HT-29 (cell line): ENCODE measurements around the gene MRPS26. TPM values are rescaled to one million over a fixed set of nuclear protein-coding genes. Genes with fewer than 3 reads are reported as not detected.

Source experiments
- total RNA-seq: library from RNA; depleted of rRNA; stranded (reverse); fragments of >200 nt; shearing (Covaris generic); gene quantifications from 2 replicates; pipeline ENCODE4 v1.2.3, GENCODE V29; 2014; rRNA removed

The MRPS26 gene
- total RNA-seq, 1 experiment from 2014 or later = 150 TPM

Other genes with a start within 250 kb of the MRPS26 start
- not detected in 2 replicates for gene CPXM1, start 245.4 kb upstream of the MRPS26 start, total RNA-seq
- gene C20orf141, start 231.1 kb upstream of the MRPS26 start, total RNA-seq = not detected in 2 replicates
- gene TMEM239, start 229.7 kb upstream of the MRPS26 start, total RNA-seq = not detected in 2 replicates
- gene PCED1A, start 205.4 kb upstream of the MRPS26 start, total RNA-seq = 34.4 and 37.6 TPM in 2 replicates
- gene VPS16, start 205.3 kb upstream of the MRPS26 start, total RNA-seq = 25.2 and 36.0 TPM in 2 replicates
- 16.3 and 17.6 TPM in 2 replicates for gene PTPRA, start 172.6 kb upstream of the MRPS26 start, total RNA-seq
- gene GNRH2, start 2.4 kb upstream of the MRPS26 start, total RNA-seq = not detected in 2 replicates
- not detected in 2 replicates for gene OXT, start 25.6 kb downstream of the MRPS26 start, total RNA-seq
- not detected in 2 replicates for gene AVP, start 38.7 kb downstream of the MRPS26 start, total RNA-seq
- gene FASTKD5, start 113.8 kb downstream of the MRPS26 start, total RNA-seq = 11.3 and 11.9 TPM in 2 replicates
- gene UBOX5, start 113.8 kb downstream of the MRPS26 start, total RNA-seq = 5.0 and 5.4 TPM in 2 replicates
- 6.5 and 6.6 TPM in 2 replicates for gene LZTS3, start 127.5 kb downstream of the MRPS26 start, total RNA-seq
- 45.8 and 55.5 TPM in 2 replicates for gene DDRGK1, start 158.6 kb downstream of the MRPS26 start, total RNA-seq
- 132 and 133 TPM in 2 replicates for gene ITPA, start 163.4 kb downstream of the MRPS26 start, total RNA-seq
- 1.3 and 1.8 TPM in 2 replicates for gene SLC4A11, start 193.1 kb downstream of the MRPS26 start, total RNA-seq